HG03565 (cell line): ENCODE data around the gene RAB8B.

Source experiments
- ATAC-seq: cut with Tn5 transposase; IDR thresholded peaks from one replicate; pipeline ENCODE4 v1.9.1; 2021; ENCODE audit warnings: mild to moderate bottlenecking, moderate library complexity; ENCODE audit not compliant: unreplicated experiment

The RAB8B gene

GRCh38 chr15:63188926-63189871, at the start of gene RAB8B:
Gene RAB8B, plus strand, starts transcription at chr15:63189606. Its CDS starts 19 bp downstream, at chr15:63189625.
- ATAC-seq: peak; percentile 64

DNA sequence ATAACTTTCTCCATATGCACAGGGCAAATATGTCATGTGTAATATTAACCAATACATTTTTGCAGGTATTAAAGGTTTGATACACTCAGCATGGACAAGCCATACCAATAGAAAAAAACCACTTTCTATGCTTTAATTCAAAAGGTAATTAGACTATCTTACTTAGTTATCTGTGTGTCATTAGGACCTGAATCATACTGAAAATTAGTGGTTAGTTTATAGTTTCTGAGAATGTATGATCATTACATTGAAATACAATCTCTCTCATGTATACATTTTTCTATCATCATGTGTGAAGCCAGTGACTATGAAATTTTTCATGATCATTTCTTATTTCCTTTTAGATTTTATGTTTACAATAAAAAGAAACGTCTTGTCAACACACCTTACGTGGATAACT, 48.5 kb upstream of the RAB8B start:
- ATAC-seq: no peak

GRCh38 chr15:63145426-63145825, 44.0 kb upstream of the RAB8B start:
- ATAC-seq: no peak

DNA sequence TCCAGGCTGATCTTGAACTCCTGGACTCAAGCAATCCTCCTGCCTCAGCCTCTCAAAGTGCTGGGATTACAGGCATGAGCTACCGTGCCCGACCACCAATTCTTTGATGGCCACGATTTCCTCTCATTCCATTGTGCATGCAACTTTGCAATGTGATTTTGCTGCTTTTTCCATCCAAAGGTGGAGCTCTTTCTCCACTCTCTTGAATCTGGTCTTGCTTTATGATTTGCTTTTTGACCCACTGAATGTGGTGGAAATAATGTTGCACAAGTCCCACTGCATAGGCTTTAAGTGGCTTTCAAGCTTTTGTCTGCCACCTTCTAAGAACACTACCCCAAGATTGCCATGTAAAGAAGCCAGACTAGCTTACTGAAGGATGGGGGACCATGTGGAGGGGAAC, 42.7 kb upstream of the RAB8B start:
- ATAC-seq: no peak

GRCh38 chr15:63151665-63152064, 37.7 kb upstream of the RAB8B start:
- no peak for ATAC-seq

- no peak for ATAC-seq
These were observed 33.9 kb upstream of the RAB8B start for GRCh38 chr15:63155486-63155885.

- ATAC-seq: no peak
These were observed 33.2 kb upstream of the RAB8B start for GRCh38 chr15:63156086-63156710.

GRCh38 chr15:63156755-63157117, 32.7 kb upstream of the RAB8B start:
- ATAC-seq: peak; percentile 8

- peak; percentile 67 for ATAC-seq
These were observed 32.1 kb upstream of the RAB8B start, which contains the start of gene RPS27L for GRCh38 chr15:63157118-63157843. Gene RPS27L, minus strand, starts transcription at chr15:63157477. Its CDS starts 72 bp downstream, at chr15:63157405.

- no peak for ATAC-seq
These were observed 31.4 kb upstream of the RAB8B start for GRCh38 chr15:63157891-63158431.

GRCh38 chr15:63160638-63161037, 28.8 kb upstream of the RAB8B start:
- ATAC-seq: no peak

DNA sequence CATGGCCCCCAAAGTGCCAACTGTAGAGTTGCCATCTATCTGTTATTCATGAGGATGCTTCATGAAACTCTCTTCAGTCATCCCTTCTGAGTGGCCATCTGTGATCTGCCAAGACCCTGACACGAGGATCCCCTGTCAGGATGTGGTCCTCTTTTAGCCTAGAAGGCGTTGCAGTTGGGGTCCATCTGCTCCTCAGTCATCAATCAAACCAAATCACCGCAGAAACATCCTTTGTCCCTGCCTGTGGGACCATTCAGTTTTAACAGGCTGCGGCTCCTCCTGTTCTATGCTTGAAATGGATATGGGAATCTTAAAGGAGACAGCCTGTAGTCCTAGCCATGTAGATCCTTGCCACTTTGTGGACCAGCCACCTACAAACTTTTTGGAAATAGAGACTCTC, 26.2 kb upstream of the RAB8B start:
- ATAC-seq: no peak

DNA sequence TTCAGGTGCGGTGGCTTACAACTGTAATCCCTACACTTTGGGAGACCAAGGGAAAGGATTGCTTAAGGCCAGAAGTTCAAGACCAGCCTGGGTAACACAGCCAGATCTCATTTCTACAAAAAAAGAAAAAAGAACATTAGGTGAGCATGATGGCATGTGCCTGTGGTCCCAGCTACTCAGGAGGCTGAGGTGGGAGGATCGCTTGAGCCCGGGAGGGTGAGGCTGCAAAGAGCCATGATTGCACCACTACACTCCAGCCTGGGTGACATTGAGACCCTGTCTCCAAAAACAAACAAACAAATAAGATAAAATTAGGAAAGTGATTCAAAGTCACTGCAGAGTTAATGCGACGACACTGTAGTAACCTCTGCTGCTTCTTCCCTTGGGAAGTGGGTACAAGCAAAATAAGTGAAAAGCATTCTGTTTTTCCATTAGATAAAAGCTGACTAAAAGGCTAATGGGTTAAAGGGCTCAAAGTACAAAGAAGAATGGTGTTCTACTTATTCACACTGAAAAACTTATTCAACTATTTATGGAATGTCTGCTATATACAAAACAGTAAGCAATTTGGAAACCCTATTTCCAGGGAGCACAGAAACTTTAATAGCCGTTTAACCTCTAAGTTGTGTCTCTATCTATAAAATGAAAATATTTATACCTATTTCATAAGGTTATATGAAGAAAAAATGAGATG, 24.1 kb upstream of the RAB8B start:
- ATAC-seq: no peak

DNA sequence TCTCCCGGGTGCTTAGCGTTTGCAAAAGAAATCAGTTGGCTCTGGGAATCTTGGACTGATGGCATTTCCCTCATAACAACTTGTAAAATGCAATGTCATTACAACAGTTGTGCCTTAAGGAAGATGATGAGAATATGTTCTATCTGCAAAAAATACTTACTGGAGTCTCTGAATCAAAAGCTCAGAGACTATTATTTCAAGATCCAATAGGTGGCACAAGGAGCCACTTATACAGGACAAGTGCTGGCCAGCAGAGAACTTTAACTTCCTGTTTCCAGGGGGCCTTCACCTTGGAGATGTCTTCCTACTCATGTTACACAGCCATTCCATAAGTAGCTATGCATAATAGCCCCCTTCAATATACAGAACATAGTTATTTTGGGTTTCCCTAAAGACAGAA, 23.2 kb upstream of the RAB8B start:
- no peak for ATAC-seq

DNA sequence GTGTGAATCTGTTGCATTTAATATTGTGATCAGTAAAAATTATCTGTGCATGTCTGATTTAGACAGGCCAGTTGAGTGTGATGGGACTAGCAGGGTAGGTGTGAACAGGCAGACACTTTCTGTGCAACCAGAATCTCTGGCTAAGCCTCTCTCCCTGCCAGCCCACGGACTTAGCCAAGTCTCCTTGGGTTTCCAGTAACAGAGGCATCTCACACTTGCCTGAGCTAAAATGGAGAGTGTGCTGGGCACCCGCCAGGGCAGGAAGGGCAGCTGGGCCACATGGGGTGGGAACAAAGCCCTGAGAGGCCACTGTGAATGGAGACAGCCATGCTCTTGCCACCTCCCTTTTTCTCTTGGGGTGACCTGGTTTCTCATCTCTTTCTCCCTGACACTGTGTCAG, 19.6 kb upstream of the RAB8B start:
- no peak for ATAC-seq

GRCh38 chr15:63172376-63172775, 17.0 kb upstream of the RAB8B start:
- ATAC-seq: no peak

GRCh38 chr15:63172851-63173451, 16.5 kb upstream of the RAB8B start:
- no peak for ATAC-seq

- no peak for ATAC-seq
These were observed 13.1 kb upstream of the RAB8B start for GRCh38 chr15:63176302-63176701.

DNA sequence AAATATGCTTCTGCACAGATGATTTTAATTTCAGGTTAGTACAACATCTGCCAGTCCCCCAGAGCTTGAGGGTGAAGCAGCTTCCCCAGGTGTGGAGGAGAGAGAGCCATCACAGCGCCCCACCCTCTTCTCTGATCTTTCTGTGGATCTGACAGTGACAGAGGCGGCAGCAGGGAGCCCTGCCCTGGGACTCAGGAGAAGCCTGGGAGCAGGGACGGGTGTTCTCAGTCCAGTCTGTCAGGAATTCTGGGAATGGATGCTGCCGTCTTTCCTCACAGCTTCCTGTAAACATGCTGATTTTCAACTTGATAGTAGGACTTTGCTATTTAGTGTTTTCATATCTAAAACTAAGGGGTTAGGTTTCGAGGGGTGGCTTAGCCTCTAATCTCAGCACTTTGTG, 11.4 kb upstream of the RAB8B start:
- ATAC-seq: no peak

GRCh38 chr15:63180746-63181145, 8.7 kb upstream of the RAB8B start:
- no peak for ATAC-seq
